ENCODE measurements around the gene CT47B1. TPM values are rescaled to one million over a fixed set of nuclear protein-coding genes. Genes with fewer than 3 reads are reported as not detected.
A peak's percentile ranks its signal among the peaks of the same experiment; 100 is the strongest.
"Not testable (repeated sequence)": the region's sequence is repeated elsewhere in the genome, so short reads cannot be mapped to it uniquely, and the experiment has no call there.

Gene CT47B1
- total RNA-seq, 1 experiment from 2014 or later, result not detected

DNA sequence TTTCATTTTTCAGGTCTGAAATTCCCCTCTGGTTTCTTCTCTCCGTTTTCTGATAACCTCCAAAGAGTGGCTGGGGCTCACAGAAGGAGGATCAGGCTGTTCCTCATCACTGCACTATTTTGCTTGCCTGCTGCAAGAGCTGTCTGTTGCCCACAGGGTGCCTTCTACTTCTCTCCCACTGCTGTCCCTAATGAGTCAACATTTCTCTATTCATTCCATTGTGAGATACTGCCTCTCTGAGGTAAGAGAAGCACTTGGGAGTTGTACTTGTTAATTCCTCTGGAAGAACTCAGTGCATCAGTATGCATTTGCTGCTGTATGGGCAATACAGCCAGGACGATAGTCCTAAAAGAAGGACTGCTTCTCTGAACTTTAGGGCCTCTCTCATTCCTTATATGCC, 34.8 kb downstream of the CT47B1 start:
- ChIA-PET POLR2A (ENCODE audit: unreplicated experiment) (no interaction called here), CTCF (no interaction called here)
- BruUV-seq (replicated peaks), result no TSS peak
- Histone ChIP-seq H3K79me2 (ENCODE audit: low read length) (no peaks in the 10 kb centered on the region), H4K20me1 (ENCODE audit: low read length) (no peaks in the 10 kb centered on the region), H3K9ac (ENCODE audit: low read length) (no peak overlapping the region), H3K4me1 (ENCODE audit: insufficient read depth, low read length) (peaks cover 9% of the 10 kb centered on the region; the same call in 1 of the 2 replicates), H2AFZ (ENCODE audit: low read length) (no peak overlapping the region), H3F3A (ENCODE audit: low read length, unreplicated experiment) (no peaks in the 10 kb centered on the region), H3K36me3 (ENCODE audit: low read depth, low read length) (no peaks in the 10 kb centered on the region), H3K27me3 (ENCODE audit: low read length) (no peaks in the 10 kb centered on the region), H3K9me3 (ENCODE audit: low read length) (no peaks in the 10 kb centered on the region), H3K4me2 (ENCODE audit: low read length) (no peak overlapping the region), H3K9me2 (replicated peaks; ENCODE audit: low read length) (no peaks in the 10 kb centered on the region), H3K27ac (ENCODE audit: low read length) (no peak overlapping the region), H3K4me3 (ENCODE audit: low read length) (no peak overlapping the region)
- ATAC-seq (no peak; the same call in 1 of the 2 replicates), DNase-seq (peak; percentile 52)
- intact Hi-C loops (cut with micrococcal nuclease), result no loop called here
- TF ChIP-seq, protein P1, sequence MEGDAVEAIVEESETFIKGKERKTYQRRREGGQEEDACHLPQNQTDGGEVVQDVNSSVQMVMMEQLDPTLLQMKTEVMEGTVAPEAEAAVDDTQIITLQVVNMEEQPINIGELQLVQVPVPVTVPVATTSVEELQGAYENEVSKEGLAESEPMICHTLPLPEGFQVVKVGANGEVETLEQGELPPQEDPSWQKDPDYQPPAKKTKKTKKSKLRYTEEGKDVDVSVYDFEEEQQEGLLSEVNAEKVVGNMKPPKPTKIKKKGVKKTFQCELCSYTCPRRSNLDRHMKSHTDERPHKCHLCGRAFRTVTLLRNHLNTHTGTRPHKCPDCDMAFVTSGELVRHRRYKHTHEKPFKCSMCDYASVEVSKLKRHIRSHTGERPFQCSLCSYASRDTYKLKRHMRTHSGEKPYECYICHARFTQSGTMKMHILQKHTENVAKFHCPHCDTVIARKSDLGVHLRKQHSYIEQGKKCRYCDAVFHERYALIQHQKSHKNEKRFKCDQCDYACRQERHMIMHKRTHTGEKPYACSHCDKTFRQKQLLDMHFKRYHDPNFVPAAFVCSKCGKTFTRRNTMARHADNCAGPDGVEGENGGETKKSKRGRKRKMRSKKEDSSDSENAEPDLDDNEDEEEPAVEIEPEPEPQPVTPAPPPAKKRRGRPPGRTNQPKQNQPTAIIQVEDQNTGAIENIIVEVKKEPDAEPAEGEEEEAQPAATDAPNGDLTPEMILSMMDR (conservative IDR thresholded peaks at IDR 0.05; ENCODE audit: low read depth, low read length), result no peak; the same call in 1 of the 2 replicates
- no peak for TF ChIP-seq EZH2phosphoT487 (IDR thresholded peaks at IDR 0.05; ENCODE audit: borderline replicate concordance, low read length)
- TF ChIP-seq EZH2 (IDR thresholded peaks at IDR 0.05; ENCODE audit: low read length, unreplicated experiment), result no peak

DNA sequence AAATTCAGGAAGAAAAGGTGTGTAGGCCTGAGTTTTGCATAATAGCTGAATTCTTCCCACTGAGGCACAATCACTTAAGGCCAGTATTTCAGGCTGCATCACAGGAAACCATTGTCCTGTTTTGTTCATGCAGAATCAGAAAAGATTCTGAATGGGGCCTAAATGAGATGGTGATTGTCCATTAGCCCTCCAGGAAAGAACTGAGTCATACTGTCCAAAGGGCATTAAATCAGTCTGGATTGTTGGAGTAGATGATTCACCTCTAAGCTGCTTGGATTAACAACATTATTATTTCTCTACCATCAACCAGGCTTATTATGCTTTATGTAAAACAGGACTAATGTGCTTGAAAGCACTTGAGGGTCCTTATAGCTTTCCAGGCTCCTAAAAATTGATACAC, 36.2 kb downstream of the CT47B1 start:
- Histone ChIP-seq H3F3A (ENCODE audit: low read length, unreplicated experiment) (no peaks in the 10 kb centered on the region), H4K20me1 (ENCODE audit: low read length) (no peaks in the 10 kb centered on the region), H3K4me2 (ENCODE audit: low read length) (no peak overlapping the region), H3K27ac (ENCODE audit: low read length) (no peak overlapping the region), H3K9ac (ENCODE audit: low read length) (no peak overlapping the region), H2AFZ (ENCODE audit: low read length) (no peak overlapping the region), H3K27me3 (ENCODE audit: low read length) (no peaks in the 10 kb centered on the region), H3K9me3 (ENCODE audit: low read length) (no peaks in the 10 kb centered on the region), H3K79me2 (ENCODE audit: low read length) (no peaks in the 10 kb centered on the region), H3K4me3 (ENCODE audit: low read length) (no peak overlapping the region), H3K4me1 (ENCODE audit: insufficient read depth, low read length) (peaks cover 9% of the 10 kb centered on the region; the same call in 1 of the 2 replicates), H3K9me2 (replicated peaks; ENCODE audit: low read length) (no peaks in the 10 kb centered on the region), H3K36me3 (ENCODE audit: low read depth, low read length) (no peaks in the 10 kb centered on the region)
- TF ChIP-seq EZH2 (IDR thresholded peaks at IDR 0.05; ENCODE audit: low read length, unreplicated experiment), result no peak
- TF ChIP-seq EZH2phosphoT487 (IDR thresholded peaks at IDR 0.05; ENCODE audit: borderline replicate concordance, low read length), result no peak
- TF ChIP-seq, protein P1 (conservative IDR thresholded peaks at IDR 0.05; ENCODE audit: low read depth, low read length), result no peak
- intact Hi-C loops (cut with micrococcal nuclease), result no loop called here
- ATAC-seq, result no peak
- POLR2A ChIA-PET (ENCODE audit: unreplicated experiment), result no interaction called here
- no TSS peak for BruUV-seq (replicated peaks)
- CTCF ChIA-PET, result no interaction called here
- peak; percentile 53 for DNase-seq

DNA sequence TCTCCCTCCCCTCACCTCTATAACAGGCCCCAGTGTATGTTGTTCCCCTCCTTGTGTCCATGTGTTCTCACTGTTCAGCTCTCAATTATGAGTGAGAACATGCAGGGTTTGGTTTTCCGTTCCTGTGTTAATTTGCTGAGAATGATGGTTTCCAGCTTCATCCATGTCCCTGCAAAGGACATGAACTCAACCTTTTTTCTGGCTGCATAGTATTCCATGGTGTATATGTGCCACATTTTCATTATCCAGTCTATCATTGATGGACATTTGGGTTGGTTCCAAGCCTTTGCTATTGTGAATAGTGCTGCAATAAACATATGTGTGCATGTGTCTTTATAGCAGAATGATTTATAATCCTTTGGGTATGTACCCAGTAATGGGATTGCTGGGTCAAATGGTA, 48.5 kb downstream of the CT47B1 start:
- H3K9me3 ChIP-seq (ENCODE audit: low read length); H3K27ac ChIP-seq (ENCODE audit: low read length); DNase-seq; H3K36me3 ChIP-seq (ENCODE audit: low read depth, low read length); H3K9me2 ChIP-seq (replicated peaks; ENCODE audit: low read length); H3K4me2 ChIP-seq (ENCODE audit: low read length); BruUV-seq (replicated peaks); H3K27me3 ChIP-seq (ENCODE audit: low read length); H3K9ac ChIP-seq (ENCODE audit: low read length); CTCF ChIA-PET; POLR2A ChIA-PET (ENCODE audit: unreplicated experiment); H3F3A ChIP-seq (ENCODE audit: low read length, unreplicated experiment); H3K79me2 ChIP-seq (ENCODE audit: low read length); intact Hi-C loops (cut with micrococcal nuclease); H3K4me3 ChIP-seq (ENCODE audit: low read length); ATAC-seq; H4K20me1 ChIP-seq (ENCODE audit: low read length); H2AFZ ChIP-seq (ENCODE audit: low read length): not testable (repeated sequence)
- H3K4me1 ChIP-seq (ENCODE audit: insufficient read depth, low read length), result peaks cover 20% of the 10 kb centered on the region

Measured in PC-3 (cell line).